H1 (cell line): ENCODE results near the gene ZNF524. TPM values are rescaled to one million over a fixed set of nuclear protein-coding genes. Genes with fewer than 3 reads are reported as not detected.

Experiments used
- CTCF ChIA-PET: fragments of 300-600 bp; sonication (Branson Sonifier 250); formaldehyde crosslinking; loops from one replicate; lab custom pipeline; 2021; ENCODE audit not compliant: partially characterized antibody; lab: Charles Lee
- POLR2A ChIA-PET: fragments of 300-600 bp; sonication (Branson Sonifier 250); formaldehyde crosslinking; loops from one replicate; lab custom pipeline; 2021; ENCODE audit warnings: inconsistent platforms; ENCODE audit not compliant: partially characterized antibody; lab: Charles Lee
- DNase-seq, 2 experiments: peaks; one replicate each; pipeline versions ENCODE4 v3.0.0 to v3.0.0-alpha.2; 2010 to 2022; ENCODE audit warnings: low spot score in 2 of 2, low read depth in 1 of 2, mixed read lengths in 1 of 2
- FAIRE-seq: peaks from 2 replicates; lab custom pipeline; 2011; peaks lifted over from hg19 to GRCh38; lab: Jason Lieb, UNC
- H2AFZ ChIP-seq: 2 replicates; pipeline ENCODE4 v1.8.1; 2012; ENCODE audit warnings: low read length, inconsistent platforms
- H2AK5ac ChIP-seq: 2 replicates; pipeline ENCODE4 v1.6.1; 2013; ENCODE audit warnings: low read depth, low read length
- H2BK120ac ChIP-seq: replicated peaks from 2 replicates; pipeline ENCODE3; 2013; ENCODE audit warnings: low read depth, low read length, inconsistent platforms
- H2BK12ac ChIP-seq: 2 replicates; pipeline ENCODE4 v1.6.1; 2013; ENCODE audit warnings: low read depth, low read length
- H2BK15ac ChIP-seq: 2 replicates; pipeline ENCODE4 v1.6.1; 2013; ENCODE audit warnings: low read length
- H2BK20ac ChIP-seq: 2 replicates; pipeline ENCODE4 v1.6.1; 2013; ENCODE audit warnings: low read length
- H2BK5ac ChIP-seq: 2 replicates; pipeline ENCODE4 v1.6.1; 2013; ENCODE audit warnings: low read depth, low read length
- H3K14ac ChIP-seq: 2 replicates; pipeline ENCODE4 v1.6.1; 2013; ENCODE audit warnings: inconsistent platforms; ENCODE audit not compliant: insufficient read length
- H3K18ac ChIP-seq: 2 replicates; pipeline ENCODE4 v1.6.1; 2013; ENCODE audit warnings: low read length; ENCODE audit errors: extremely low read depth
- H3K23ac ChIP-seq: 2 replicates; pipeline ENCODE4 v1.6.1; 2013; ENCODE audit warnings: inconsistent platforms; ENCODE audit not compliant: insufficient read length
- H3K23me2 ChIP-seq: 2 replicates; pipeline ENCODE4 v1.6.1; 2013; ENCODE audit warnings: low read depth, low read length
- H3K27ac ChIP-seq: 2 replicates; pipeline ENCODE4 v1.6.1; 2011; ENCODE audit warnings: low read depth, low read length, inconsistent platforms
- H3K27me3 ChIP-seq, 4 experiments: replicated peaks in 1 of 4; 1 replicate in 1 of 4; 2 replicates in 3 of 4; pipeline versions ENCODE4 v1.6.1 to v1.8.1; 2011 to 2013; ENCODE audit warnings: low read length in 3 of 4, mild to moderate bottlenecking in 3 of 4, inconsistent platforms in 2 of 4, mixed read lengths in 2 of 4, moderate library complexity in 1 of 4; ENCODE audit not compliant: control insufficient read depth in 3 of 4, insufficient read depth in 3 of 4; ENCODE audit errors: extremely low read depth in 1 of 4
- H3K36me3 ChIP-seq, 4 experiments: 2 replicates each; pipeline versions ENCODE4 v1.6.1 to v1.8.1; 2011 to 2013; ENCODE audit warnings: mild to moderate bottlenecking in 4 of 4, low read length in 3 of 4, moderate library complexity in 2 of 4, control low read depth in 1 of 4, inconsistent platforms in 1 of 4; ENCODE audit not compliant: insufficient read depth in 4 of 4, control insufficient read depth in 2 of 4
- H3K4ac ChIP-seq: replicated peaks from 2 replicates; pipeline ENCODE3; 2013; ENCODE audit warnings: low read length, low read depth, mixed read lengths, inconsistent platforms; ENCODE audit not compliant: insufficient read length
- H3K4me1 ChIP-seq, 4 experiments: replicated peaks in 1 of 4; 1 replicate in 1 of 4; 2 replicates in 3 of 4; pipeline versions ENCODE4 v1.6.1 to v1.8.1; 2011 to 2013; ENCODE audit warnings: low read length in 3 of 4, inconsistent platforms in 2 of 4, mixed read lengths in 1 of 4; ENCODE audit not compliant: insufficient read depth in 4 of 4, control insufficient read depth in 3 of 4
- H3K4me2 ChIP-seq, 2 experiments: 2 replicates each; pipeline versions ENCODE4 v1.6.1 to v1.8.1; 2011 to 2013; ENCODE audit warnings: low read depth in 2 of 2, low read length in 2 of 2, control low read depth in 1 of 2, inconsistent platforms in 1 of 2, mild to moderate bottlenecking in 1 of 2; ENCODE audit not compliant: insufficient read depth in 1 of 2
- H3K4me3 ChIP-seq, 4 experiments: fragments of 200-600, 300-600 bp in 1 of 4; sonication (generic), shearing (Covaris generic), sonication (Bioruptor Twin) in 1 of 4; 2 replicates each; pipeline versions ENCODE4 v1.5.1 to v1.8.1; 2011 to 2016; ENCODE audit warnings: low read length in 4 of 4, low read depth in 3 of 4, control low read depth in 2 of 4, inconsistent platforms in 2 of 4, mild to moderate bottlenecking in 2 of 4, mixed read lengths in 1 of 4, moderate library complexity in 1 of 4; ENCODE audit not compliant: insufficient read depth in 2 of 4; ENCODE audit errors: extremely low read depth in 1 of 4
- H3K56ac ChIP-seq: replicated peaks from 2 replicates; pipeline ENCODE3; 2013; ENCODE audit warnings: low read depth, mild to moderate bottlenecking, mixed read lengths, low read length, inconsistent platforms; ENCODE audit not compliant: insufficient read length
- H3K79me1 ChIP-seq: 2 replicates; pipeline ENCODE4 v1.6.1; 2013; ENCODE audit warnings: low read depth, low read length, control low read depth
- H3K79me2 ChIP-seq, 2 experiments: 2 replicates each; pipeline versions ENCODE4 v1.6.1 to v1.8.1; 2012 to 2013; ENCODE audit warnings: low read length in 2 of 2, mild to moderate bottlenecking in 2 of 2, inconsistent platforms in 1 of 2; ENCODE audit not compliant: insufficient read depth in 2 of 2, control insufficient read depth in 1 of 2
- H3K9ac ChIP-seq, 4 experiments: replicated peaks in 1 of 4; 1 replicate in 1 of 4; 2 replicates in 3 of 4; pipeline versions ENCODE4 v1.6.1 to v1.8.1; 2011 to 2013; ENCODE audit warnings: low read depth in 3 of 4, low read length in 3 of 4, control low read depth in 2 of 4, mild to moderate bottlenecking in 2 of 4, moderate library complexity in 2 of 4, inconsistent platforms in 1 of 4; ENCODE audit errors: extremely low read depth in 1 of 4
- H3K9me3 ChIP-seq, 2 experiments: 2 replicates each; pipeline versions ENCODE4 v1.6.1 to v1.8.1; 2012 to 2013; ENCODE audit warnings: mild to moderate bottlenecking in 2 of 2, moderate library complexity in 2 of 2, control low read depth in 1 of 2, inconsistent platforms in 1 of 2, low read depth in 1 of 2, low read length in 1 of 2, mixed read lengths in 1 of 2; ENCODE audit not compliant: insufficient read depth in 2 of 2
- H4K20me1 ChIP-seq, 2 experiments: replicated peaks in 1 of 2; 2 replicates each; pipeline versions ENCODE3 to v1.8.1; 2011 to 2013; ENCODE audit warnings: inconsistent platforms in 2 of 2, low read length in 2 of 2, mild to moderate bottlenecking in 1 of 2; ENCODE audit not compliant: insufficient read depth in 2 of 2, control insufficient read depth in 1 of 2
- H4K5ac ChIP-seq: 2 replicates; pipeline ENCODE4 v1.6.1; 2013; ENCODE audit warnings: low read length, low read depth, mixed read lengths, inconsistent platforms; ENCODE audit not compliant: insufficient read length
- H4K8ac ChIP-seq: 2 replicates; pipeline ENCODE4 v1.8.0; 2013; ENCODE audit warnings: mild to moderate bottlenecking, moderate library complexity, low read length, inconsistent platforms; ENCODE audit not compliant: insufficient read depth; ENCODE audit errors: extremely low read depth
- H4K91ac ChIP-seq: replicated peaks from 2 replicates; pipeline ENCODE3; 2013; ENCODE audit warnings: low read length, mixed read lengths, inconsistent platforms; ENCODE audit not compliant: insufficient read length
- BCL11A ChIP-seq, 2 experiments: IDR thresholded peaks; one replicate each; pipeline ENCODE4 v1.6.1; 2011; ENCODE audit warnings: low read depth in 2 of 2, low read length in 2 of 2, mild to moderate bottlenecking in 2 of 2
- BRCA1 ChIP-seq: IDR thresholded peaks from 2 replicates; pipeline ENCODE4 v1.6.1; 2012; ENCODE audit warnings: low read depth, low read length, improper control_type of control experiment
- CBX5 ChIP-seq: fragments of 300-800, 300-1000 bp; sonication (generic); IDR thresholded peaks from 2 replicates; pipeline ENCODE4 v1.7.1; 2016; ENCODE audit warnings: antibody characterized with exemption, low read length, low read depth
- EGR1 ChIP-seq: IDR thresholded peaks from 2 replicates; pipeline ENCODE4 v1.6.1; 2011; ENCODE audit warnings: low read depth, low read length, borderline replicate concordance
- HDAC6 ChIP-seq: IDR thresholded peaks from one replicate; pipeline ENCODE4 v1.7.1; 2012; ENCODE audit warnings: low read depth, mild to moderate bottlenecking, inconsistent platforms, low read length, moderate library complexity
- JUND ChIP-seq: IDR thresholded peaks from 2 replicates; pipeline ENCODE4 v1.6.1; 2011; ENCODE audit warnings: mild to moderate bottlenecking, improper control_type of control experiment, low read length
- SP1 ChIP-seq: IDR thresholded peaks from 2 replicates; pipeline ENCODE4 v1.6.1; 2011; ENCODE audit warnings: low read depth, low read length
- WGBS, 2 experiments: shearing (Covaris generic) in 1 of 2; methylation state at CpG; one replicate each; pipeline versions ENCODE4 v1.1.6 to v1.1.7; 2013 to 2015; ENCODE audit warnings: low lambda C conversion rate in 2 of 2, mixed read lengths in 2 of 2, inconsistent platforms in 1 of 2, low coverage in 1 of 2, missing lambda C conversion rate in 1 of 2; ENCODE audit not compliant: insufficient replicate concordance in 2 of 2, insufficient coverage in 1 of 2, insufficient read length in 1 of 2; ENCODE audit errors: extremely low coverage in 1 of 2, missing lambda C conversion rate in 1 of 2; 5-methylcytosine and 5-hydroxymethylcytosine counted together
- polyA plus RNA-seq, 7 experiments: library from polyadenylated mRNA; depleted of rRNA in 3 of 7; stranded (reverse) in 5 of 7; unstranded in 2 of 7; fragments of >200 nt in 5 of 7; fragments of 200-250 nt in 2 of 7; gene quantifications; 1 replicate in 5 of 7; 2 replicates in 1 of 7; 4 replicates in 1 of 7; pipeline versions ENCODE4 v1.2.1 to v1.2.3, GENCODE V29; 2011 to 2013; ENCODE audit warnings: missing spikeins in 2 of 7, mixed read lengths in 2 of 7
- total RNA-seq: library from RNA; stranded (reverse); fragmentation: NEBNext Ultra II Directional; extraction: Animal tissue kit (Norgen Biotek cat#: 25700); gene quantifications from 2 replicates; pipeline ENCODE4 v1.2.1, GENCODE V29; 2021

ZNF524 gene
- total and polyA plus RNA-seq, 2 of the 8 experiments (the other 6 are each of a cell fraction or from before 2014, with no cell fraction given), result 4.4 to 4.7 TPM

DNA sequence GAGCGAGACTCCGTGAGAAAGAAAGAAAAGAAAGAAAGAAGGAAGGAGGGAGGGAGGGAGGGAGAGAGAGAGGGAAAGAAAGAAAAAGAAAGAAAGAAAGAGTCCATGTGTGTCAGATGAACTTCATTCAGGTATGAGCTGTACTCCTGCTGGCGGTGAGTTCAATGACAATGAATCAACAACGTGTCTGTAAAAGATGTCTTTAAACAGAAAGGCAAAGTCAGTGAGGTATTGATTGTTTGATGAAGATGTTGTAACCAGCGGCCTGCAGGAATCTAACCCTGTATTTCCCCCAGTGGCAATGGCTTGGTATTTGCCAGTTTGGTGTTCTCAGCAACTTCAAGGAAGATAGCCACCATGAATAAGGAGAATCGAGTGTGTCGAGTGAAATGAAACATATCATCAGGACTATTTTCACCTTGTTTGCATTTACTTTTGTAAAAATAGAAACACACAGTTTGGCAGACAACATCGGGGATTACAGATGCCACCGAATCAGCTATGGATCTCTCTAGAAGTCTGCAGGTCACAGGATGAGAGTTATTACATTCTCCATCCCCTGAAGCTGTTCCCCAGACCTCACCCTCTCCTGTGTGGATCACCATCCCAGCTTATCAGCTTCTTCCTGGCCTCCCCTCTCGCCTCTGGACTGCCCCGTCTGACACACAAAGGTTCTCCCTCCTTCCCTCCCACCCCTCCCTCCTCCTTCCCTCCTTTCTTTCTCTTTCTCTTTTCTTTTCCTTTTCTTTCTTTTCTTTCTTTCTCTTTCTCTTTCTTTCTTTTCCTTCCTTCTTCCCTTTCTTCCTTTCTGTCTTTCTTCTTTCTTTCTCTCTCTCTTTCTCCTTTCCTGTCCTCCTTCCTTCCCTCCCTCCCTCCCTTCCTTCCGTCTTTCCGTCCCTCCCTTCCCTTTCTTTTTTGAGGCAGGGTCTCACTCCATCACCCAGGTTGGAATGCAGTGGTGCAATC lies 46.6 kb upstream of the ZNF524 start:
- no peak overlapping the region for H4K91ac ChIP-seq
- CTCF ChIA-PET, result interaction anchor here (0.7 to 1.2 kb wide), 4 partner anchors 8 to 188 kb away, joined by 3 to 4 read pairs (median 4); partner anchors contain the start of gene SBK2
- no peaks in the 10 kb centered on the region for H3K9me3 ChIP-seq
- no peak overlapping the region for H4K5ac ChIP-seq
- H3K79me2 ChIP-seq, result no peaks in the 10 kb centered on the region
- 0 out of 2 replicates have a peak overlapping the region, but pooled peaks have one; percentile 6 for H2BK12ac ChIP-seq
- no peak overlapping the region for H2BK120ac ChIP-seq
- peak overlapping the region in 1 of 2 experiments; percentile 52; a peak in 3 of 4 replicates for H3K4me2 ChIP-seq
- peaks cover 0 to 3% (median 0%) of the 10 kb centered on the region in 4 experiments; a peak in 1 of 7 replicates for H3K27me3 ChIP-seq
- peak overlapping the region; percentile 15 for H3K18ac ChIP-seq
- no peak overlapping the region for H3K23ac ChIP-seq
- peaks cover 7% of the 10 kb centered on the region; the same call in 1 of the 2 replicates for H3K23me2 ChIP-seq
- no peak overlapping the region for H3K27ac ChIP-seq
- no peak overlapping the region; a peak in 1 of 7 replicates for H3K9ac ChIP-seq
- H3K56ac ChIP-seq, result no peak overlapping the region
- FAIRE-seq (no peak), DNase-seq (no peak)
- H2BK5ac ChIP-seq, result no peak overlapping the region
- 0 out of 2 replicates have a peak overlapping the region, but pooled peaks have one; percentile 75 for H2AFZ ChIP-seq
- no peak overlapping the region for H4K8ac ChIP-seq
- no peaks in the 10 kb centered on the region for H3K79me1 ChIP-seq
- no peaks in the 10 kb centered on the region for H3K36me3 ChIP-seq
- TF ChIP-seq SP1, result no peak
- TF ChIP-seq CBX5, result no peak
- TF ChIP-seq JUND, result no peak
- TF ChIP-seq EGR1, result no peak
- TF ChIP-seq BCL11A (IDR thresholded peaks at IDR 0.05; ENCODE audit: low read depth in 2 of 2, low read length in 2 of 2), result no peak
- no peak for TF ChIP-seq BRCA1
- no peak for TF ChIP-seq HDAC6
- H4K20me1 ChIP-seq, result no peaks in the 10 kb centered on the region
- H2BK15ac ChIP-seq, result peak overlapping the region; percentile 46; the same call in 1 of the 2 replicates
- H3K14ac ChIP-seq, result no peak overlapping the region
- H2BK20ac ChIP-seq, result peak overlapping the region; percentile 99
- POLR2A ChIA-PET, result interaction anchor here (0.9 to 1.6 kb wide), 6 partner anchors 13 to 77 kb away, joined by 3 to 5 read pairs (median 3); partner anchors contain the start of gene ZNF628
- peaks cover 2 to 10% (median 6%) of the 10 kb centered on the region in 4 experiments; a peak in 6 of 7 replicates for H3K4me1 ChIP-seq
- H3K4ac ChIP-seq, result peak overlapping the region; percentile 44
- 0 out of 2 replicates have a peak overlapping the region, but pooled peaks have one; percentile 3 for H2AK5ac ChIP-seq
- no peak overlapping the region for H3K4me3 ChIP-seq
- WGBS, 2 experiments, result 46% methylated on average over 11 of the region's 13 CpGs; no CpG with 5 or more reads in 1 of the 2 experiments
